BLaER1 (cell line): Measurements from ENCODE around the gene IGLL5.

Source experiments
- H3K27ac ChIP-seq: shearing (Covaris generic); formaldehyde crosslinking; 2 replicates; pipeline ENCODE4 v1.8.1; 2022
- H3K27me3 ChIP-seq: shearing (Covaris generic); formaldehyde crosslinking; 2 replicates; pipeline ENCODE4 v1.8.1; 2022
- H3K36me3 ChIP-seq: shearing (Covaris generic); formaldehyde crosslinking; 2 replicates; pipeline ENCODE4 v1.8.1; 2022
- H3K4me1 ChIP-seq: shearing (Covaris generic); formaldehyde crosslinking; 2 replicates; pipeline ENCODE4 v1.8.1; 2022
- H3K4me2 ChIP-seq: shearing (Covaris generic); formaldehyde crosslinking; 2 replicates; pipeline ENCODE4 v1.8.1; 2022
- H3K4me3 ChIP-seq: shearing (Covaris generic); formaldehyde crosslinking; 2 replicates; pipeline ENCODE4 v1.8.1; 2022
- H3K9ac ChIP-seq: shearing (Covaris generic); formaldehyde crosslinking; 2 replicates; pipeline ENCODE4 v1.8.1; 2022
- H3K9me3 ChIP-seq: shearing (Covaris generic); formaldehyde crosslinking; 2 replicates; pipeline ENCODE4 v1.8.1; 2022
- H4K20me1 ChIP-seq: shearing (Covaris generic); formaldehyde crosslinking; 2 replicates; pipeline ENCODE4 v1.8.1; 2022
- Cebpa-rat ChIP-seq: shearing (Covaris generic); IDR thresholded peaks from 2 replicates; pipeline ENCODE4 v1.8.1; 2022

The IGLL5 gene

GRCh38 chr22:22872722-22873708, 14.6 kb upstream of the IGLL5 start:
- TF ChIP-seq Cebpa-rat, result no peak
- H3K27me3 ChIP-seq, result no peaks in the 10 kb centered on the region
- peaks cover 14% of the 10 kb centered on the region for H3K9me3 ChIP-seq
- no peak overlapping the region for H3K9ac ChIP-seq
- H3K4me3 ChIP-seq, result no peak overlapping the region
- H3K4me1 ChIP-seq, result peaks cover 71% of the 10 kb centered on the region
- H3K36me3 ChIP-seq, result no peaks in the 10 kb centered on the region
- no peaks in the 10 kb centered on the region for H4K20me1 ChIP-seq
- peak overlapping the region; percentile 85 for H3K4me2 ChIP-seq
- H3K27ac ChIP-seq, result peak overlapping the region; percentile 79

- Histone ChIP-seq H4K20me1 (no peaks in the 10 kb centered on the region), H3K36me3 (no peaks in the 10 kb centered on the region), H3K9me3 (peaks cover 14% of the 10 kb centered on the region), H3K27me3 (no peaks in the 10 kb centered on the region), H3K4me2 (0 out of 2 replicates have a peak overlapping the region, but pooled peaks have one; percentile 4), H3K27ac (peak overlapping the region; percentile 54; the same call in 1 of the 2 replicates), H3K9ac (no peak overlapping the region), H3K4me1 (peaks cover 67% of the 10 kb centered on the region), H3K4me3 (no peak overlapping the region)
- no peak for TF ChIP-seq Cebpa-rat
Observed at GRCh38 chr22:22877523-22878210, 9.9 kb upstream of the IGLL5 start.

GRCh38 chr22:22878211-22878570, 9.4 kb upstream of the IGLL5 start:
- no peaks in the 10 kb centered on the region for H3K27me3 ChIP-seq

GRCh38 chr22:22878801-22879674, 8.6 kb upstream of the IGLL5 start:
- H4K20me1 ChIP-seq, result no peaks in the 10 kb centered on the region
- H3K4me2 ChIP-seq, result peak overlapping the region; percentile 95
- peaks cover 7% of the 10 kb centered on the region for H3K9me3 ChIP-seq
- no peak overlapping the region for H3K4me3 ChIP-seq
- TF ChIP-seq Cebpa-rat, result no peak
- no peaks in the 10 kb centered on the region for H3K36me3 ChIP-seq
- peaks cover 70% of the 10 kb centered on the region for H3K4me1 ChIP-seq
- H3K27ac ChIP-seq, result no peak overlapping the region
- H3K27me3 ChIP-seq, result no peaks in the 10 kb centered on the region
- H3K9ac ChIP-seq, result no peak overlapping the region

More at GRCh38 chr22:22878211-22878570, 9.4 kb upstream of the IGLL5 start:
- Histone ChIP-seq H3K4me1 (peaks cover 67% of the 10 kb centered on the region), H3K36me3 (no peaks in the 10 kb centered on the region), H3K9me3 (peaks cover 13% of the 10 kb centered on the region), H4K20me1 (no peaks in the 10 kb centered on the region), H3K4me2 (no peak overlapping the region), H3K27ac (0 out of 2 replicates have a peak overlapping the region, but pooled peaks have one; percentile 54), H3K4me3 (no peak overlapping the region), H3K9ac (no peak overlapping the region)
- no peak for TF ChIP-seq Cebpa-rat

GRCh38 chr22:22879675-22880155, 7.9 kb upstream of the IGLL5 start:
- H3K4me2 ChIP-seq, result peak overlapping the region; percentile 95
- peaks cover 77% of the 10 kb centered on the region for H3K4me1 ChIP-seq
- peak overlapping the region; percentile 73; the same call in 1 of the 2 replicates for H3K27ac ChIP-seq

GRCh38 chr22:22880645-22881044, 7.0 kb upstream of the IGLL5 start:
- H3K9me3 ChIP-seq, result no peaks in the 10 kb centered on the region
- no peaks in the 10 kb centered on the region for H4K20me1 ChIP-seq
- TF ChIP-seq Cebpa-rat, result no peak
- H3K9ac ChIP-seq, result peak overlapping the region; percentile 15; the same call in 1 of the 2 replicates
- peak overlapping the region; percentile 73 for H3K27ac ChIP-seq
- no peaks in the 10 kb centered on the region for H3K36me3 ChIP-seq
- H3K27me3 ChIP-seq, result no peaks in the 10 kb centered on the region
- peaks cover 83% of the 10 kb centered on the region for H3K4me1 ChIP-seq
- 0 out of 2 replicates have a peak overlapping the region, but pooled peaks have one; percentile 29 for H3K4me3 ChIP-seq
- H3K4me2 ChIP-seq, result peak overlapping the region; percentile 95

More at GRCh38 chr22:22879675-22880155, 7.9 kb upstream of the IGLL5 start:
- H3K9me3 ChIP-seq, result peaks cover under 1% of the 10 kb centered on the region; the same call in 1 of the 2 replicates
- H3K9ac ChIP-seq, result no peak overlapping the region
- H4K20me1 ChIP-seq, result no peaks in the 10 kb centered on the region
- no peak for TF ChIP-seq Cebpa-rat
- H3K4me3 ChIP-seq, result no peak overlapping the region
- no peaks in the 10 kb centered on the region for H3K36me3 ChIP-seq
- H3K27me3 ChIP-seq, result no peaks in the 10 kb centered on the region

- Histone ChIP-seq H3K9ac (peak overlapping the region; percentile 16), H3K9me3 (no peaks in the 10 kb centered on the region), H3K4me1 (peaks cover 85% of the 10 kb centered on the region), H4K20me1 (no peaks in the 10 kb centered on the region), H3K36me3 (no peaks in the 10 kb centered on the region), H3K4me3 (no peak overlapping the region), H3K27ac (peak overlapping the region; percentile 73), H3K27me3 (no peaks in the 10 kb centered on the region), H3K4me2 (peak overlapping the region; percentile 95)
- TF ChIP-seq Cebpa-rat, result no peak
Observed at GRCh38 chr22:22881116-22882000, 6.3 kb upstream of the IGLL5 start.

GRCh38 chr22:22882033-22882717, 5.4 kb upstream of the IGLL5 start:
- no peak overlapping the region for H3K9ac ChIP-seq
- H3K4me1 ChIP-seq, result peaks cover 93% of the 10 kb centered on the region
- peak overlapping the region; percentile 48 for H3K27ac ChIP-seq
- H3K9me3 ChIP-seq, result no peaks in the 10 kb centered on the region
- H3K27me3 ChIP-seq, result no peaks in the 10 kb centered on the region
- no peaks in the 10 kb centered on the region for H3K36me3 ChIP-seq
- H3K4me3 ChIP-seq, result no peak overlapping the region
- TF ChIP-seq Cebpa-rat, result no peak
- peak overlapping the region; percentile 95 for H3K4me2 ChIP-seq
- no peaks in the 10 kb centered on the region for H4K20me1 ChIP-seq
